Thoracic aorta endothelial cell (primary cell): ENCODE results near the gene KANSL1L. TPM values are rescaled to one million over a fixed set of nuclear protein-coding genes. Genes with fewer than 3 reads are reported as not detected.

ENCODE experiments used
- total RNA-seq: library from RNA; depleted of rRNA; stranded (reverse); fragments of >200 nt; gene quantifications from 2 replicates; pipeline ENCODE4 v1.2.3, GENCODE V29; 2012

Gene KANSL1L, protein sequence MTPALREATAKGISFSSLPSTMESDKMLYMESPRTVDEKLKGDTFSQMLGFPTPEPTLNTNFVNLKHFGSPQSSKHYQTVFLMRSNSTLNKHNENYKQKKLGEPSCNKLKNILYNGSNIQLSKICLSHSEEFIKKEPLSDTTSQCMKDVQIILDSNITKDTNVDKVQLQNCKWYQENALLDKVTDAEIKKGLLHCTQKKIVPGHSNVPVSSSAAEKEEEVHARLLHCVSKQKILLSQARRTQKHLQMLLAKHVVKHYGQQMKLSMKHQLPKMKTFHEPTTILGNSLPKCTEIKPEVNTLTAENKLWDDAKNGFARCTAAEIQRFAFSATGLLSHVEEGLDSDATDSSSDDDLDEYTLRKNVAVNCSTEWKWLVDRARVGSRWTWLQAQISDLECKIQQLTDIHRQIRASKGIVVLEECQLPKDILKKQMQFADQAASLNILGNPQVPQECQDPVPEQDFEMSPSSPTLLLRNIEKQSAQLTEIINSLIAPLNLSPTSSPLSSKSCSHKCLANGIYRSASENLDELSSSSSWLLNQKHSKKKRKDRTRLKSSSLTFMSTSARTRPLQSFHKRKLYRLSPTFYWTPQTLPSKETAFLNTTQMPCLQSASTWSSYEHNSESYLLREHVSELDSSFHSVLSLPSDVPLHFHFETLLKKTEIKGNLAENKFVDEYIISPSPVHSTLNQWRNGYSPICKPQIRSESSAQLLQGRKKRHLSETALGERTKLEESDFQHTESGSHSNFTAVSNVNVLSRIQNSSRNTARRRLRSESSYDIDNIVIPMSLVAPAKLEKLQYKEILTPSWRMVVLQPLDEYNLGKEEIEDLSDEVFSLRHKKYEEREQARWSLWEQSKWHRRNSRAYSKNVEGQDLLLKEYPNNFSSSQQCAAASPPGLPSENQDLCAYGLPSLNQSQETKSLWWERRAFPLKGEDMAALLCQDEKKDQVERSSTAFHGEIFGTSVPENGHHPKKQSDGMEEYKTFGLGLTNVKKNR
- total RNA-seq = 13.8 and 14.0 TPM in 2 replicates

DNA sequence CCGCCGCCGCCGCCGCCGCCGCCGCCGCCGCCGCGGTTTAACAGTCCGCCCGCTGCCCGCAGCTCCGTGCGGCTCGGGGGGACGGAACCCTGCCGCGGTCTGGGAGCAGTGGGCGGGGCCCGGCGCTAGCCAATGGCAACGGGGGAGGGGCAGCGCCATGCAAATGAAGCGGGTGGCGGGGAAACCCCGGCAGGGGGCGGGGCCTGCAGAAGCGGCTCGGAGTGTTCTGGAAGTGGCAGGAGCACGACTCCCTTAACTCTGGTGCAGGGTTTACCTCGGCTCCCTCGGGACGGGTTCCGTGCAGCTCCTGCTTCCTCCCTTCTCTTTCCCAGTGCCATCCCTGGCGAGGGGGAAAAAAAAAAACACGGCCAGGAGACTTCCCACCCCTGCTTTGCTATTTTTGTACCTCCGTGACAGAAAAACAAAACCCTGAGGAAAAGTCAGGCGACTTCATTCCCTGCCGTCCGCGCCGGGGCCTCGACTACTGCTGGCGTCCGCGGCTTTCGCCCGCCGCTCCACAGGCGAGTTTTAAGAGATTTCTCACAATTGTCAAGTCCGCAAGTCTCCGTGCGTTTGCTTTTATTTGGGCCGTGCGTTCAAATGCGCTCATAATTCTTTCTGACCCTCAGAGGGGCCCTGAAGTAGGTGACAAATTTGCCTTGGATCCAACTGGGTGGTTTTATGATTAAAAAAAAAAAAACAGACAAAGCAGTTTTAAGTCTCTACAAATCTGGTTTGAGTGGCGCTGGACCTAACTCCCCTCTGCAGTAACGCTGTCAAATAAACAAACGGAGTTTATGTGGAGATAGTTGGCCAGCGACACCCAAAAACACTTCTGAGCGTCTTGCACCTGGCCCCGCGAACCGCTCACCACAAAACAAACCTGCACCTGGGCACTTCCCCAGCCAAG is at the start of gene KANSL1L:
Gene KANSL1L (minus strand): TSS at position 101 of the 910 bp plus-strand sequence. CDS start 16,827 bp downstream, outside the sequence.

DNA sequence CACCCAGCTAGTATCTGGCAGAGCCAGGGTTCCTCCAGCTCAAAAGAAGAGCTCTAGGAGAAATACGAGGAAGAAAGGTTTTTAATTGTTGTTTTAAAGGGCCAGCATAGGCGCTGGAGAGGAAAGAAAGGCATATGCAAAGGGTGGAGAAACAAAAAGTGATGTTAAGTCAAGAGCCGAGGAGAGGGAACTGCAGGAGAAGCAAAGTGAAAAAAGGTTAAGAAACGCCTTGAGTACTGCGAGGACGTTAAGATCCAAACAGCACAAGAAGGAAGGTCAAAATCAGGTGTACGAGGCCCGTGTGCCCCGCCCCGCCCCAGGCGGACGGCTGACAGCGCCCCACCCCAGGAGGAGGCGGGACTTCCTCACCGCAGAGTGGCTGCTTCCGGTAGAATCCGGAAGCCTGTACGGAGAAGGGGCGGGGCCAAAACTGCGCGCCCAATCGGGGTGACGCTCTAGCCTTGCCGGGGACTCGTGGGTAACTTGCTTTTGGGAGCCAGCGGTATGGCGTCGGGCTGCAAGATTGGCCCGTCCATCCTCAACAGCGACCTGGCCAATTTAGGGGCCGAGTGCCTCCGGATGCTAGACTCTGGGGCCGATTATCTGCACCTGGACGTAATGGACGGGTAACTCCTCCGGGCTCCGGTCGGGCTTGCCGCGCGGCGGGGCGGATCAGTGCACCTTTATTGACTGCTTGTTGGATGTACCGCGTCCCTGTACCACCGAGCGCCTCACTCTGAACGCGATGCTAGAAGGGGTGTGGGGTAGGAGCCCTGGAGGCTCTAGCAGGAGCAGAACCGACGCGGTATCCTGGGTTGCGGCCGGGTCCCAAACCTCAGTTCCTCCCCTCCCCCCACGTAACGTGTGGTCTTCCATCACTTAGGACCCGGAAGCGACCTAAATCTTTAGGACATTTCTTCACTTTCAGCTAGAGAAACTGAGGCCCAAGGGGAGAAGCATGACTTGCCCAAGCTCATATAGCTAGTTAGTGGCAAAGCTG is 168.8 kb downstream of the KANSL1L start, which contains the start of gene RPE:
Gene RPE (plus strand): TSS at position 481 of the 1,000 bp plus-strand sequence. CDS start 24 bp downstream, at position 505.

Other genes with a start within 250 kb of the KANSL1L start
- gene RPE, start 168.8 kb downstream of the KANSL1L start, total RNA-seq = 104 and 108 TPM in 2 replicates
- gene ACADL, start 54.0 kb upstream of the KANSL1L start, total RNA-seq = not detected in 2 replicates
- gene MYL1, start 143.8 kb upstream of the KANSL1L start, total RNA-seq = not detected in 2 replicates